ENCODE data around the gene GGT6. TPM values are rescaled to one million over a fixed set of nuclear protein-coding genes. Genes with fewer than 3 reads are reported as not detected.
"Not testable (repeated sequence)": the region's sequence is repeated elsewhere in the genome, so short reads cannot be mapped to it uniquely, and the experiment has no call there.

Gene GGT6
- polyA plus RNA-seq, 3 donors = not detected

- Mint-ChIP-seq H3K9me3 (no peaks in the 10 kb centered on the region), H3K4me1 (peaks cover 19% of the 10 kb centered on the region), H3K27ac (peak overlapping the region in 6 of 7 donors; percentile 7 to 80 (median 57)), H3K4me3 (peak overlapping the region; percentile 56 to 64), H3K27me3 (ENCODE audit: low read depth in 3 of 3) (peaks cover 8 to 15% (median 14%) of the 10 kb centered on the region in 3 donors), H3K36me3 (no peaks in the 10 kb centered on the region)
- Histone ChIP-seq H3K9me3 (replicated peaks in 1 of 2; ENCODE audit: control insufficient read depth in 1 of 2, insufficient read depth in 1 of 2, low read length in 2 of 2) (no peaks in the 10 kb centered on the region), H3K36me3 (replicated peaks in 1 of 2; ENCODE audit: control insufficient read depth in 1 of 2, insufficient read depth in 2 of 2, low read length in 2 of 2) (no peaks in the 10 kb centered on the region), H3K4me3 (replicated peaks in 1 of 3; ENCODE audit: low read depth in 2 of 3, low read length in 3 of 3) (peak overlapping the region in 1 of 3 experiments; percentile 57), H3K79me2 (ENCODE audit: insufficient read depth, low read length) (no peaks in the 10 kb centered on the region), H3K4me1 (ENCODE audit: control insufficient read depth in 1 of 2, insufficient read depth in 2 of 2, low read length in 2 of 2) (peaks cover 15 to 25% of the 10 kb centered on the region in 2 donors), H3K9ac (ENCODE audit: insufficient read depth, low read length, poor library complexity, severe bottlenecking) (peak overlapping the region; percentile 21), H4K20me1 (ENCODE audit: insufficient read depth, low read length) (no peaks in the 10 kb centered on the region), H2AFZ (ENCODE audit: insufficient read depth, low read depth, low read length, poor library complexity, severe bottlenecking) (peak overlapping the region; percentile 62), H3K27me3 (ENCODE audit: control insufficient read depth in 2 of 2, insufficient read depth in 2 of 2, low read length in 2 of 2) (no peaks in the 10 kb centered on the region), H3K4me2 (replicated peaks; ENCODE audit: extremely low read depth, low read length, poor library complexity, severe bottlenecking) (peak overlapping the region; percentile 59), H3K27ac (ENCODE audit: low read depth in 1 of 2, low read length in 2 of 2) (peak overlapping the region; percentile 10 to 75)
- intact Hi-C loops (cut with micrococcal nuclease) = no loop called here
- no peak for TF ChIP-seq CTCF (IDR thresholded peaks at IDR 0.05)
- WGBS (ENCODE audit: insufficient coverage) = 70% methylated on average over 25 of the region's 25 CpGs
- no peak for DNase-seq
Observed at GRCh38 chr17:4607261-4607741, 46.9 kb upstream of the GGT6 start.

- Histone ChIP-seq H3K27me3 (ENCODE audit: control insufficient read depth in 2 of 2, insufficient read depth in 2 of 2, low read length in 2 of 2) (no peaks in the 10 kb centered on the region), H4K20me1 (ENCODE audit: insufficient read depth, low read length) (no peaks in the 10 kb centered on the region), H3K36me3 (replicated peaks in 1 of 2; ENCODE audit: control insufficient read depth in 1 of 2, insufficient read depth in 2 of 2, low read length in 2 of 2) (no peaks in the 10 kb centered on the region), H3K79me2 (ENCODE audit: insufficient read depth, low read length) (no peaks in the 10 kb centered on the region), H3K27ac (ENCODE audit: low read depth in 1 of 2, low read length in 2 of 2) (no peak overlapping the region), H3K4me1 (ENCODE audit: control insufficient read depth in 1 of 2, insufficient read depth in 2 of 2, low read length in 2 of 2) (peaks cover 15 to 25% of the 10 kb centered on the region in 2 donors), H3K9ac (ENCODE audit: insufficient read depth, low read length, poor library complexity, severe bottlenecking) (no peak overlapping the region), H2AFZ (ENCODE audit: insufficient read depth, low read depth, low read length, poor library complexity, severe bottlenecking) (no peak overlapping the region), H3K4me2 (replicated peaks; ENCODE audit: extremely low read depth, low read length, poor library complexity, severe bottlenecking) (no peak overlapping the region), H3K4me3 (replicated peaks in 1 of 3; ENCODE audit: low read depth in 2 of 3, low read length in 3 of 3) (no peak overlapping the region), H3K9me3 (replicated peaks in 1 of 2; ENCODE audit: control insufficient read depth in 1 of 2, insufficient read depth in 1 of 2, low read length in 2 of 2) (no peaks in the 10 kb centered on the region)
- peak in 1 of 3 donors; percentile 16 for DNase-seq
- intact Hi-C loops (cut with micrococcal nuclease) = no loop called here
- no peak overlapping the region for H3K4me3 Mint-ChIP-seq
- WGBS (ENCODE audit: insufficient coverage) = 71% methylated on average over 7 of the region's 12 CpGs
- no peak overlapping the region for H3K27ac Mint-ChIP-seq
- H3K36me3 Mint-ChIP-seq = no peaks in the 10 kb centered on the region
- no peak for TF ChIP-seq CTCF (IDR thresholded peaks at IDR 0.05)
- H3K27me3 Mint-ChIP-seq (ENCODE audit: low read depth in 3 of 3) = peaks cover 10 to 14% (median 11%) of the 10 kb centered on the region in 3 donors
- H3K4me1 Mint-ChIP-seq = peaks cover 19% of the 10 kb centered on the region
- H3K9me3 Mint-ChIP-seq = no peaks in the 10 kb centered on the region
Observed at GRCh38 chr17:4605826-4606225, 45.4 kb upstream of the GGT6 start.

GRCh38 chr17:4604736-4605135, 44.4 kb upstream of the GGT6 start:
- H3K27ac Mint-ChIP-seq; intact Hi-C loops (cut with micrococcal nuclease); H3K9ac ChIP-seq (ENCODE audit: insufficient read depth, low read length, poor library complexity, severe bottlenecking); DNase-seq; H3K9me3 Mint-ChIP-seq; H4K20me1 ChIP-seq (ENCODE audit: insufficient read depth, low read length); H3K4me3 ChIP-seq (replicated peaks in 1 of 3; ENCODE audit: low read depth in 2 of 3, low read length in 3 of 3); H3K9me3 ChIP-seq (replicated peaks in 1 of 2; ENCODE audit: control insufficient read depth in 1 of 2, insufficient read depth in 1 of 2, low read length in 2 of 2); H3K36me3 ChIP-seq (replicated peaks in 1 of 2; ENCODE audit: control insufficient read depth in 1 of 2, insufficient read depth in 2 of 2, low read length in 2 of 2); H3K36me3 Mint-ChIP-seq; H3K4me3 Mint-ChIP-seq; H2AFZ ChIP-seq (ENCODE audit: insufficient read depth, low read depth, low read length, poor library complexity, severe bottlenecking); H3K4me2 ChIP-seq (replicated peaks; ENCODE audit: extremely low read depth, low read length, poor library complexity, severe bottlenecking); H3K79me2 ChIP-seq (ENCODE audit: insufficient read depth, low read length); H3K27ac ChIP-seq (ENCODE audit: low read depth in 1 of 2, low read length in 2 of 2); H3K27me3 ChIP-seq (ENCODE audit: control insufficient read depth in 2 of 2, insufficient read depth in 2 of 2, low read length in 2 of 2): not testable (repeated sequence)
- 92% methylated on average over 7 of the region's 11 CpGs for WGBS (ENCODE audit: insufficient coverage)
- Mint-ChIP-seq H3K4me1 (peaks cover 19% of the 10 kb centered on the region), H3K27me3 (ENCODE audit: low read depth in 3 of 3) (peaks cover 6 to 12% (median 10%) of the 10 kb centered on the region in 3 donors)
- peaks cover 15 to 25% of the 10 kb centered on the region in 2 donors for H3K4me1 ChIP-seq (ENCODE audit: control insufficient read depth in 1 of 2, insufficient read depth in 2 of 2, low read length in 2 of 2)

Measured in CD14-positive monocyte (primary cell).